Skeletal muscle satellite cell (primary cell): ENCODE results near the gene PRPF39. TPM values are rescaled to one million over a fixed set of nuclear protein-coding genes. Genes with fewer than 3 reads are reported as not detected.

ENCODE experiments used
- H3K27me3 ChIP-seq: 2 replicates; pipeline ENCODE4 v1.7.0; 2013; ENCODE audit warnings: low read length; ENCODE audit not compliant: control insufficient read depth, insufficient read depth
- H3K36me3 ChIP-seq: 2 replicates; pipeline ENCODE4 v1.7.0; 2013; ENCODE audit warnings: mild to moderate bottlenecking, control low read depth, low read length; ENCODE audit not compliant: insufficient read depth
- H3K4me1 ChIP-seq: 2 replicates; pipeline ENCODE4 v1.7.0; 2013; ENCODE audit warnings: low read length; ENCODE audit not compliant: control insufficient read depth, insufficient read depth
- H3K4me2 ChIP-seq: 2 replicates; pipeline ENCODE4 v1.7.0; 2013; ENCODE audit warnings: mild to moderate bottlenecking, low read length
- H3K4me3 ChIP-seq: 2 replicates; pipeline ENCODE4 v1.7.0; 2013; ENCODE audit warnings: low read length
- H3K9ac ChIP-seq: 2 replicates; pipeline ENCODE4 v1.7.0; 2013; ENCODE audit warnings: mild to moderate bottlenecking, low read depth, low read length, moderate library complexity
- H3K9me3 ChIP-seq: replicated peaks from 2 replicates; pipeline ENCODE4 v1.7.0; 2013; ENCODE audit warnings: mild to moderate bottlenecking, control low read depth, low read length
- total RNA-seq: library from RNA; depleted of rRNA; stranded (reverse); fragments of >200 nt; gene quantifications from 2 replicates; pipeline ENCODE4 v1.2.3, GENCODE V29; 2012; rRNA removed

Gene PRPF39, protein sequence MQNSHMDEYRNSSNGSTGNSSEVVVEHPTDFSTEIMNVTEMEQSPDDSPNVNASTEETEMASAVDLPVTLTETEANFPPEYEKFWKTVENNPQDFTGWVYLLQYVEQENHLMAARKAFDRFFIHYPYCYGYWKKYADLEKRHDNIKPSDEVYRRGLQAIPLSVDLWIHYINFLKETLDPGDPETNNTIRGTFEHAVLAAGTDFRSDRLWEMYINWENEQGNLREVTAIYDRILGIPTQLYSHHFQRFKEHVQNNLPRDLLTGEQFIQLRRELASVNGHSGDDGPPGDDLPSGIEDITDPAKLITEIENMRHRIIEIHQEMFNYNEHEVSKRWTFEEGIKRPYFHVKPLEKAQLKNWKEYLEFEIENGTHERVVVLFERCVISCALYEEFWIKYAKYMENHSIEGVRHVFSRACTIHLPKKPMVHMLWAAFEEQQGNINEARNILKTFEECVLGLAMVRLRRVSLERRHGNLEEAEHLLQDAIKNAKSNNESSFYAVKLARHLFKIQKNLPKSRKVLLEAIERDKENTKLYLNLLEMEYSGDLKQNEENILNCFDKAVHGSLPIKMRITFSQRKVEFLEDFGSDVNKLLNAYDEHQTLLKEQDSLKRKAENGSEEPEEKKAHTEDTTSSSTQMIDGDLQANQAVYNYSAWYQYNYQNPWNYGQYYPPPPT
- total RNA-seq = 22.5 and 23.6 TPM in 2 replicates

DNA sequence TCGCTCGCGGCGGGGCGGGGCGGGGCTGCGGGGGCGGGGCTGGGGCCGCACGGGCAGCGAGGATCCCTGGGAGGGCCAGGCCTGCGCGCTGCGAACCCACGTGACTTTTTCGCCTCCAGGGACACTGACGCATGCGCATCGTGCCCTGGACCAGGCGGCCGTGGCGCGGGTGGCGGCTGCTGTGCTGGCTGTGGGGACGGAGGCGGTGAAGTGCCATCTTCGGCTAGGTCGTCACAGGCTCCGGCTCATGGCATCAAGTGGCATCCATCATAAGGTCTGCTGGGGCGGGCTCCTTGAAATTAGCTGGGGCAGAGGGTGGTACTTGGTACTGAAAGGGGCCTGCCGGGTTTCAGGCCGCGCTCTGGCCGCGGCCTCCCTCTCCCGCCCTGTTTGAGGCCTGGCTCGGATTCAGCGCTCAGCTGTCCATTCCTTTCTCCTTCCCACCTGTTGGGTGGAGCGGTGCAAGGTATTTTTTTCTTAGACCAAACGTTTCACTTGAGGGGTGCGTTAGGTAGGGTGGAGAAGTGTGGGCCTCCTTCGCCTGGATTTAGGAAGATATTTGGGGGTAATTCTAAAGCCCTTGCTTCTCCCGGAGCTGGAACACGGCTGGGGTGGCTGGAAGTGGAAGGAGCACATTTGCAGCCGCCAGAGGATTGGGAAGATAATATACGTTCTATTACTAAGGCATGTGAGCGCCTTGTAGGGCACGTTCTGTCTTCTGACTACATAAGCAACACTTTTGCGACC is at the start of gene PRPF39:
Gene PRPF39 (plus strand): TSS at position 141 of the 747 bp plus-strand sequence. CDS start 11,124 bp downstream, outside the sequence.
- no peaks in the 10 kb centered on the region for H3K27me3 ChIP-seq
- no peaks in the 10 kb centered on the region for H3K36me3 ChIP-seq
- peaks cover 24% of the 10 kb centered on the region for H3K4me1 ChIP-seq
- H3K4me3 ChIP-seq = peak within 1 kb of the TSS; percentile 90
- H3K4me2 ChIP-seq = peak within 1 kb of the TSS; percentile 88
- H3K9me3 ChIP-seq = no peaks in the 10 kb centered on the region
- peak within 1 kb of the TSS; percentile 92 for H3K9ac ChIP-seq

DNA sequence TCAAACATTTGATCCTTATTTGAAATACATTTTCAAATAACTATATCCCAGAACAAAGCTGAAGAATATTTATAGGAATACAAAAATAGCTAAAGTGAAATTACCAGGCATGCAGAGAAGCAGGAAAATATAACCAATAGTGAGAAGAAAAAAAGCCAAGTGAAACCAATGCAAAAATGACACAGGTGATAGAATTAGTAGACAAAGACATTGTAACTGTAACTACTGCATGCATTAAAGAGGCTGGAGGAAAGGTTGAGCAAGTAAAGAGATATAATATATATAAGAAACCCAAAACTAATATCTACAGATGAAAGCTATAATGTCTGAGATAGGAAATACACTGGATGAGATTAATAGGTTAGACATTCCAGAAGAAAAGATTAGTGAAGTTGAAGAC is 49.2 kb upstream of the PRPF39 start:
- H3K36me3 ChIP-seq = peaks cover 7% of the 10 kb centered on the region
- H3K4me3 ChIP-seq = no peak overlapping the region
- no peak overlapping the region for H3K4me2 ChIP-seq
- no peaks in the 10 kb centered on the region for H3K27me3 ChIP-seq
- H3K4me1 ChIP-seq = no peaks in the 10 kb centered on the region
- no peaks in the 10 kb centered on the region for H3K9me3 ChIP-seq
- no peak overlapping the region for H3K9ac ChIP-seq

DNA sequence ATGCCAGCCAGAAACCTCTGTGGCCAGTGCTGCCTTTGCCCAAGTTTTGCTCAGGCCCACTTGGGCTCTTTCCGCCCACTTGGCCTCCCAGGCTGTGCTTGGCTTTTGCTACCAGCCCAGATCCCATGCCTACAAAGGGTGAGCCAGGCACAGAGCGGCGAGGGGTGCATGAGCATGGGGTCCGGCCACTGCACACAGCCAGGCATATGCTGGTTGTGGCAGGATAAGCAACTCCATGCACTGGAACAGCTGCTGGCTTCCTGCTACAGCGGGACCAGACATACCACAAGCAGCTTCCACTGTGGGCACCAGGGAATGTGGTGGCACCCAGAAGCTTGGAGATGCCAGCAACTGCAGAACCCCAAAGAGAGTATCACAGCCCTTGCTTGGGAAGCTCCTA is 45.7 kb upstream of the PRPF39 start:
- no peak overlapping the region for H3K4me2 ChIP-seq
- no peak overlapping the region for H3K4me3 ChIP-seq
- no peaks in the 10 kb centered on the region for H3K36me3 ChIP-seq
- H3K27me3 ChIP-seq = no peaks in the 10 kb centered on the region
- no peaks in the 10 kb centered on the region for H3K9me3 ChIP-seq
- no peaks in the 10 kb centered on the region for H3K4me1 ChIP-seq
- H3K9ac ChIP-seq = no peak overlapping the region

DNA sequence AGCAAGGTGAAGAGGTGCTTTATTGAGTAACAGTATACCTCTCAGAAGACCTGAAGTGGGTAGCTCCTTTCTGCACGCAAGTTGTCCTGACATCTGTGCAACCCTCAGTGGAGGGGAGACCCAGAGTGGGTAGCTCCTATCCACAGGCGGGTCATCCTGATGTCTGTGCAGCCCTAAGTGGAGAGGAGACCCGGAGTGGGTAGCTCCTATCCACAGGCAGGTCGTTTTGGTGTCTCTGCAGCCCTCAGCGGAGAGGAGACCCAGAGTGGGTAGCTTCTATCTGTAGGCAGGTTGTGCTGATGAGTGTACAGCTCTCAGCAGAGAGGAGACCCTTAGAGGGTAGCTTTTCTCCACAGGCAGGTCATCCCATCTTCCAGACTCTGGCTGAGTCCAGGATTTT is 45.1 kb upstream of the PRPF39 start:
- H3K4me1 ChIP-seq = no peaks in the 10 kb centered on the region
- no peaks in the 10 kb centered on the region for H3K9me3 ChIP-seq
- H3K4me2 ChIP-seq = no peak overlapping the region
- no peaks in the 10 kb centered on the region for H3K27me3 ChIP-seq
- H3K9ac ChIP-seq = no peak overlapping the region
- no peaks in the 10 kb centered on the region for H3K36me3 ChIP-seq
- H3K4me3 ChIP-seq = no peak overlapping the region

DNA sequence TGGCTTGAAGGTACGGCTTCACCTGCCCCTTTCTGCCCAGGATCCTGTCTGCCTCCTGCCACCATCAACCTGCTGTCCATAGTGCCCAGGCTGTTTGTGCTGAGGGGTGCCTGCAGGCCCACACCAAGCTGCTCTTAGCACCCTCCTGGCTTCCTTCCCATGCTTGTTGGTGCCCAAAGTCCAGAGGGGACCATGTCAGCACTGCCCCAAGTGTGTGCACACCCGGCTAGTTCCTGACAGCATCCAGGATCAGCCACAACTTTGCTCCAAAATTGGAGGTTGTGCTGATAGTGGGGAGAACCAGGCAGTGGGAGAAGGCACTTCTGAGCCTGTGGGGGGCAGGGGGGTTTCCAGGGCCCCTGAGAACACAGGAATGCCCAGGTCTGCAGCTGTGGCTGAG is 44.5 kb upstream of the PRPF39 start:
- no peaks in the 10 kb centered on the region for H3K4me1 ChIP-seq
- H3K9ac ChIP-seq = no peak overlapping the region
- no peaks in the 10 kb centered on the region for H3K27me3 ChIP-seq
- H3K36me3 ChIP-seq = no peaks in the 10 kb centered on the region
- H3K9me3 ChIP-seq = no peaks in the 10 kb centered on the region
- H3K4me3 ChIP-seq = no peak overlapping the region
- no peak overlapping the region for H3K4me2 ChIP-seq

DNA sequence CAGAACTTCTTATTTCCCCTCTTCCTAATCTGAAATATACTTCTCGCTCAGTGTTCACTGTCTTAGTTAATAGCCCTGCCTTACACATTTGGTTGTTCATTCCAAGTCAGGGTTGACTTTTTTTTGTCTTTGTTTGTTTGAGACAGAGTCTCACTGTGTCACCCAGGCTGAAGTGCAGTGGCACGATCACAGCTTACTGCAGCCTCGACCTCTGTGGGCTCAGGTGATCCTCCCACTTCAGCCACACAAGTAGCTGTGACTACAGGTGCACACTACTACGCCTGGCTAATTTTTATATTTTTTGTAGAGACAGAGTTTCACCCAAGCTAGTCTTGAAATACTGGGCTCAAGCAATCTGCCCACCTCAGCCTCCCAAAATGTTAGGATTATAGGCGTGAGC is 42.3 kb upstream of the PRPF39 start:
- Histone ChIP-seq H3K4me2 (no peak overlapping the region), H3K27me3 (no peaks in the 10 kb centered on the region), H3K9ac (no peak overlapping the region), H3K9me3 (no peaks in the 10 kb centered on the region), H3K36me3 (peaks cover 9% of the 10 kb centered on the region), H3K4me3 (no peak overlapping the region), H3K4me1 (no peaks in the 10 kb centered on the region)

DNA sequence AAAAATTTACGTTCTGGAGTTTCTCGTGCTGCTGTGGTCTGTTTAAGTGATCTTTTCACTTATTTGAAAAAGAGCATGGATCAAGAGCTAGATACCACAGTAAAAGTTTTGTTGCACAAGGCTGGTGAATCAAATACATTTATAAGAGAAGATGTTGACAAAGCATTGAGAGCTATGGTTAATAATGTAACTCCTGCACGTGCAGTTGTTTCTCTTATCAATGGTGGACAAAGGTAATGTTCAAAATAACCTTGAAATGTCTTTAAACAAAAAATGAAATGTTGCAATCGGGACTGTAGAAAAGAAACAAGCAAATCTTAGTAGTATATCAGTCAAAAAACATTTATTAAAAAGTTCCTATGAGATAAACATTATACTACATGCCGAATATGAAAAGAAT is 39.3 kb upstream of the PRPF39 start:
- no peaks in the 10 kb centered on the region for H3K4me1 ChIP-seq

DNA sequence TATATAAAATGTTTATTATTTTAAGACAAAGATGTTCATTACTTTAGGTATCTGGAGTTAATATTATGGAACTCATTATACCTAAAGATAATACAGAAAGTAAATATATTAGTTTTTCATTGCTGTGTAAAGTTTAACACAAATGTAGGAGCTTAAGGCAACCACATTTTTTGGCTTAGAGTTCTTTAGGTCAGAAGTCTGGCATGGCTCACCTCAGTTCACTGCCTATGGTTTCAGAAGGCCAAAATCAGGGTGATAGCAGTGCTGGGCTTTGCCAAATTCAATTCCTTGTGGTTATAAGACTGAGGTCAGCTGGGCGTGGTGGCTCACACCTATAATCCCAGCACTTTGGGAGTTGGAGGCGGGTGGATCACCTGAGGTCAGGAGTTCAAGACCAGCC is 35.5 kb upstream of the PRPF39 start:
- no peaks in the 10 kb centered on the region for H3K27me3 ChIP-seq
- H3K4me3 ChIP-seq = no peak overlapping the region
- H3K4me1 ChIP-seq = no peaks in the 10 kb centered on the region
- no peaks in the 10 kb centered on the region for H3K9me3 ChIP-seq
- H3K36me3 ChIP-seq = peaks cover 13% of the 10 kb centered on the region
- no peak overlapping the region for H3K9ac ChIP-seq
- no peak overlapping the region for H3K4me2 ChIP-seq

More for the DNA sequence above, 39.3 kb upstream of the PRPF39 start:
- Histone ChIP-seq H3K36me3 (peaks cover 13% of the 10 kb centered on the region), H3K27me3 (no peaks in the 10 kb centered on the region), H3K9ac (no peak overlapping the region), H3K4me2 (no peak overlapping the region), H3K4me3 (no peak overlapping the region), H3K9me3 (no peaks in the 10 kb centered on the region)

DNA sequence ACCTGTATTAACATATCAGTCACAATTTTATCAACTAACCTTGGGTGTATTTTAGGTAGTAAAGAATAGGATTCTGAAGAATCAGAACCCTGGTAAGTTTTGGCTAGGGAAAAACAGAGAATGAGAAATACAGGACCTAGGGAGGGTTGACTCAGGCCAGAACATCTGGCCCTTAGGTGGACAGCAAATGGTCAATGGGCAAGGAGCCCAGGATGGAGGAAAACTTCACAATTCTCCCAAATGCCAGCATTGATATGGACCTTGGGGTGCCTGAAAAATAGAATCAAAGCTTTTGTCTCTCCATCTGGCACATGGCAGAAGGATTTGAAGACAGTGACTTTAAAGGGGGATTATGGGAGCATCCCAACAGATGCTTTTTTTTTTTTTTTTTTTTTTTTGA is 32.7 kb upstream of the PRPF39 start:
- Histone ChIP-seq H3K36me3 (peaks cover 15% of the 10 kb centered on the region), H3K4me3 (no peak overlapping the region), H3K9ac (no peak overlapping the region), H3K4me2 (no peak overlapping the region), H3K4me1 (no peaks in the 10 kb centered on the region), H3K9me3 (no peaks in the 10 kb centered on the region), H3K27me3 (no peaks in the 10 kb centered on the region)

DNA sequence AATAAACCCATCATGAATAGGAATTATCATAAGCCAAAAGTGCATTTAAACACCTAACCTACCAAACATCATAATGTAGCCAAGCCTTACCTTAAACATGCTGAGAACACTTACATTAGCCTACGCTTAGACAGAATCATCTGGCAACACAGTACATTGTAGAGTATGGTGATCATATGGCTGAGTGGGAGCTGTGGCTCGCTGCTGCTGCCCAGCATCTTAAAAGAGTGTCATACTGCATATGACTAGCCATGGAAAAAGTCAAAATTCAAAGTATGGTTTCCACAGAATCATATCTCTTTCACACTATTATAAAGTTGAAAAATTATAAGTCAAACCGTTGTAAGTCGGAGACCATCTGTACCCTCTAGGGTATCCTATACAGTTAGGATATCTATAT is 32.0 kb upstream of the PRPF39 start:
- H3K4me1 ChIP-seq = no peaks in the 10 kb centered on the region
- H3K9me3 ChIP-seq = no peaks in the 10 kb centered on the region
- H3K9ac ChIP-seq = no peak overlapping the region
- H3K4me3 ChIP-seq = no peak overlapping the region
- no peak overlapping the region for H3K4me2 ChIP-seq
- peaks cover 8% of the 10 kb centered on the region for H3K36me3 ChIP-seq
- no peaks in the 10 kb centered on the region for H3K27me3 ChIP-seq

DNA sequence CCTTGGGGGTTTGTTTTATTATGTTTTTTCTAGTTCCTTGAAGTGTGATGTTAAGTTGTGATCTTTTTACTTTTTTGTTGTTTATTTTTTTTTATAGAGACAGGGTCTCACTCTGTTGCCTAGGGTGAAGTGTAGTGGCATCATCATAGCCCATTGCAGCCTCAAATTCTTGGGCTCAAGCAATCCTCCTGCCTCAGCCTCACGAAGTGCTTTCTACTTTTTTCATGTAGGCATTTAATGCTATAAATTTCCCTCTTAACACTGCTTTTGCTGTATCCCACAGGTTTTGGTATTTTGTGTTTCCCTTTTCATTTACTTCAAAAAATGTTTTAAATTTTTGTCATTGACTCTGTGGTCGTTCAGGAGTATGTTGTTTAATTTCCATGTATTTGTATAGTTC is 26.6 kb upstream of the PRPF39 start:
- H3K4me1 ChIP-seq = no peaks in the 10 kb centered on the region
- H3K27me3 ChIP-seq = no peaks in the 10 kb centered on the region
- peaks cover 7% of the 10 kb centered on the region for H3K36me3 ChIP-seq
- H3K9ac ChIP-seq = no peak overlapping the region
- H3K4me3 ChIP-seq = no peak overlapping the region
- no peak overlapping the region for H3K4me2 ChIP-seq
- no peaks in the 10 kb centered on the region for H3K9me3 ChIP-seq
